IMR-90 (cell line): ENCODE measurements around the gene PPFIA2. TPM values are rescaled to one million over a fixed set of nuclear protein-coding genes. Genes with fewer than 3 reads are reported as not detected.

Experiments used
- ATAC-seq: fragments of 200-7000 bp; cut with Tn5 transposase; 2 replicates; pipeline ENCODE4 v1.9.1; 2020; ENCODE audit warnings: low read depth, mild to moderate bottlenecking, moderate library complexity
- BruUV-seq: library from RNA; stranded (reverse); fragments of 400-500 nt; replicated peaks from 2 replicates; lab custom pipeline; 2021; lab: Mats Ljungman, UMichigan
- CTCF ChIA-PET: fragments of 300-600 bp; formaldehyde crosslinking; extraction: SDS; loops from one replicate; lab custom pipeline; 2021; ENCODE audit warnings: antibody characterized with exemption; lab: Yijun Ruan, JAX
- POLR2A ChIA-PET: fragments of 300-600 bp; sonication (Branson Sonifier 250); formaldehyde crosslinking; loops from one replicate; lab custom pipeline; 2022; ENCODE audit warnings: antibody characterized with exemption; ENCODE audit not compliant: unreplicated experiment; lab: Charles Lee
- DNase-seq: peaks from one replicate; pipeline ENCODE4 v3.0.0; 2013
- H2AFZ ChIP-seq: replicated peaks from 2 replicates; pipeline ENCODE3; 2013; ENCODE audit warnings: low read length, mild to moderate bottlenecking; ENCODE audit not compliant: poor library complexity
- H2AK5ac ChIP-seq: 2 replicates; pipeline ENCODE4 v1.6.1; 2013; ENCODE audit warnings: low read depth, low read length, inconsistent platforms
- H2AK9ac ChIP-seq: replicated peaks from 2 replicates; pipeline ENCODE3; 2013; ENCODE audit warnings: mild to moderate bottlenecking, low read depth, low read length, moderate library complexity; ENCODE audit not compliant: poor library complexity
- H2BK120ac ChIP-seq: 2 replicates; pipeline ENCODE4 v1.6.1; 2013; ENCODE audit warnings: low read depth, low read length, inconsistent platforms
- H2BK15ac ChIP-seq: 3 replicates; pipeline ENCODE4 v1.6.1; 2013; ENCODE audit warnings: low read depth, low read length, inconsistent platforms
- H2BK20ac ChIP-seq: 2 replicates; pipeline ENCODE4 v1.6.1; 2013; ENCODE audit warnings: low read depth, mild to moderate bottlenecking, inconsistent platforms, low read length, moderate library complexity
- H2BK5ac ChIP-seq: 2 replicates; pipeline ENCODE4 v1.6.1; 2013; ENCODE audit warnings: mild to moderate bottlenecking, low read depth, low read length, inconsistent platforms; ENCODE audit not compliant: poor library complexity, severe bottlenecking
- H3K14ac ChIP-seq: replicated peaks from 2 replicates; pipeline ENCODE4 v1.6.1; 2013; ENCODE audit warnings: low read depth, low read length, inconsistent platforms
- H3K18ac ChIP-seq: 2 replicates; pipeline ENCODE4 v1.6.1; 2013; ENCODE audit warnings: low read depth, low read length, control low read depth
- H3K23ac ChIP-seq: 2 replicates; pipeline ENCODE4 v1.6.1; 2013; ENCODE audit warnings: low read depth, low read length, inconsistent platforms
- H3K27ac ChIP-seq: 2 replicates; pipeline ENCODE4 v1.5.1; 2013; ENCODE audit warnings: mild to moderate bottlenecking, control low read depth, low read length; ENCODE audit not compliant: insufficient read depth
- H3K27me3 ChIP-seq: 2 replicates; pipeline ENCODE4 v1.6.1; 2013; ENCODE audit warnings: low read length; ENCODE audit not compliant: control insufficient read depth, insufficient read depth
- H3K36me3 ChIP-seq: 2 replicates; pipeline ENCODE4 v1.6.1; 2013; ENCODE audit warnings: low read length, mixed read lengths; ENCODE audit not compliant: control insufficient read depth, insufficient read depth
- H3K4ac ChIP-seq: 2 replicates; pipeline ENCODE4 v1.6.1; 2013; ENCODE audit warnings: low read depth, low read length, inconsistent platforms
- H3K4me1 ChIP-seq: 2 replicates; pipeline ENCODE4 v1.6.1; 2013; ENCODE audit warnings: low read length, mixed read lengths; ENCODE audit not compliant: control insufficient read depth, insufficient read depth
- H3K4me2 ChIP-seq: 2 replicates; pipeline ENCODE4 v1.6.1; 2013; ENCODE audit warnings: low read depth, mild to moderate bottlenecking, control low read depth, low read length, moderate library complexity
- H3K4me3 ChIP-seq: 2 replicates; pipeline ENCODE4 v1.5.1; 2013; ENCODE audit warnings: low read depth, mild to moderate bottlenecking, control low read depth, low read length, moderate library complexity; ENCODE audit not compliant: insufficient read depth
- H3K56ac ChIP-seq: 2 replicates; pipeline ENCODE4 v1.6.1; 2013; ENCODE audit warnings: low read length, inconsistent platforms; ENCODE audit not compliant: insufficient read depth; ENCODE audit errors: extremely low read depth
- H3K79me1 ChIP-seq, 2 experiments: 2 replicates each; pipeline ENCODE4 v1.6.1; 2013; ENCODE audit warnings: low read length in 2 of 2, inconsistent platforms in 1 of 2, low read depth in 1 of 2
- H3K9ac ChIP-seq: 2 replicates; pipeline ENCODE4 v1.6.1; 2013; ENCODE audit warnings: low read depth, low read length, control low read depth
- H3K9me1 ChIP-seq: 2 replicates; pipeline ENCODE4 v1.6.1; 2013; ENCODE audit warnings: low read length, inconsistent platforms; ENCODE audit not compliant: insufficient read depth
- H3K9me3 ChIP-seq: 2 replicates; pipeline ENCODE4 v1.6.1; 2013; ENCODE audit warnings: low read length; ENCODE audit not compliant: control insufficient read depth, insufficient read depth
- H4K20me1 ChIP-seq: 2 replicates; pipeline ENCODE4 v1.6.1; 2013; ENCODE audit warnings: low read length, inconsistent platforms; ENCODE audit not compliant: insufficient read depth
- H4K5ac ChIP-seq: 2 replicates; pipeline ENCODE4 v1.6.1; 2013; ENCODE audit warnings: mild to moderate bottlenecking, low read depth, low read length, control low read depth
- H4K8ac ChIP-seq, 2 experiments: 2 replicates each; pipeline ENCODE4 v1.6.1; 2013; ENCODE audit warnings: low read depth in 2 of 2, low read length in 2 of 2, control low read depth in 1 of 2, inconsistent platforms in 1 of 2
- H4K91ac ChIP-seq: 2 replicates; pipeline ENCODE4 v1.6.1; 2013; ENCODE audit warnings: low read depth, low read length, inconsistent platforms; ENCODE audit not compliant: insufficient read depth
- BHLHE40 ChIP-seq: fragments of 150-350 bp; IDR thresholded peaks from 2 replicates; pipeline ENCODE4 v1.6.1; 2016; ENCODE audit warnings: mild to moderate bottlenecking, low read depth, low read length
- FOS ChIP-seq: fragments of 150-350 bp; IDR thresholded peaks from 2 replicates; pipeline ENCODE4 v1.6.1; 2016; ENCODE audit warnings: low read depth, low read length
- MAFK ChIP-seq: IDR thresholded peaks from 2 replicates; pipeline ENCODE4 v1.6.1; 2012; ENCODE audit warnings: low read depth, low read length, improper control_type of control experiment
- MAZ ChIP-seq: IDR thresholded peaks from 2 replicates; pipeline ENCODE4 v1.6.1; 2012; ENCODE audit warnings: low read depth, mild to moderate bottlenecking, low read length, improper control_type of control experiment, moderate library complexity, borderline replicate concordance
- RAD21 ChIP-seq: IDR thresholded peaks from 2 replicates; pipeline ENCODE4 v1.6.1; 2012; ENCODE audit warnings: low read length, improper control_type of control experiment
- RCOR1 ChIP-seq: IDR thresholded peaks from 2 replicates; pipeline ENCODE4 v1.6.1; 2012; ENCODE audit warnings: mild to moderate bottlenecking, low read length, improper control_type of control experiment; ENCODE audit not compliant: insufficient replicate concordance
- SMC3 ChIP-seq: fragments of 150-350 bp; IDR thresholded peaks from 2 replicates; pipeline ENCODE4 v1.6.1; 2016; ENCODE audit warnings: low read depth, mild to moderate bottlenecking, antibody characterized with exemption, low read length, moderate library complexity
- WGBS, 2 experiments: methylation state at CpG; one replicate each; pipeline versions ENCODE4 v1.1.5 to v1.1.7; 2013; ENCODE audit warnings: missing lambda C conversion rate in 2 of 2; ENCODE audit not compliant: insufficient read length in 1 of 2; ENCODE audit errors: extremely low coverage in 2 of 2; 5-methylcytosine and 5-hydroxymethylcytosine counted together
- dilution Hi-C: fragments of 300-500 bp; cut with HindIII; formaldehyde crosslinking; loops from one replicate; pipeline ENCODE4 v1.14.3; 2018; ENCODE audit warnings: low sequenced_read_pairs; ENCODE audit not compliant: unreplicated experiment
- in situ Hi-C: fragments of 300-500 bp; cut with MboI; formaldehyde crosslinking; loops from 3 replicates; pipeline ENCODE4 v1.14.3; 2019; ENCODE audit warnings: low sequenced_read_pairs, inconsistent platforms, mixed read lengths
- intact Hi-C: fragments of 100-400 bp; cut with micrococcal nuclease; formaldehyde crosslinking; loops from 2 replicates; pipeline ENCODE4 v1.10.0; 2022
- polyA plus RNA-seq, 3 experiments: library from polyadenylated mRNA; depleted of rRNA; stranded (reverse); fragments of >200 nt; gene quantifications; 2 replicates each; pipeline ENCODE4 v1.2.3, GENCODE V29; 2012; ENCODE audit warnings: low replicate concordance in 1 of 3
- total RNA-seq: library from RNA; depleted of rRNA; stranded (reverse); fragments of >200 nt; gene quantifications from 2 replicates; pipeline ENCODE4 v1.2.3, GENCODE V29; 2012
- TF ChIP-seq, protein P1 (sequence below): fragments of 150-350 bp; IDR thresholded peaks from 2 replicates; pipeline ENCODE4 v1.6.1; 2016; ENCODE audit warnings: low read depth, mild to moderate bottlenecking, low read length, moderate library complexity, borderline replicate concordance
- TF ChIP-seq, protein P2 (sequence below): conservative IDR thresholded peaks from 2 replicates; pipeline ENCODE4 v1.5.1; 2012; ENCODE audit warnings: mild to moderate bottlenecking, low read depth, low read length, improper control_type of control experiment

The PPFIA2 gene
- total and polyA plus RNA-seq, 2 of the 4 experiments (the other 2 are of a cell fraction) = 0.29 to 1.3 TPM

DNA sequence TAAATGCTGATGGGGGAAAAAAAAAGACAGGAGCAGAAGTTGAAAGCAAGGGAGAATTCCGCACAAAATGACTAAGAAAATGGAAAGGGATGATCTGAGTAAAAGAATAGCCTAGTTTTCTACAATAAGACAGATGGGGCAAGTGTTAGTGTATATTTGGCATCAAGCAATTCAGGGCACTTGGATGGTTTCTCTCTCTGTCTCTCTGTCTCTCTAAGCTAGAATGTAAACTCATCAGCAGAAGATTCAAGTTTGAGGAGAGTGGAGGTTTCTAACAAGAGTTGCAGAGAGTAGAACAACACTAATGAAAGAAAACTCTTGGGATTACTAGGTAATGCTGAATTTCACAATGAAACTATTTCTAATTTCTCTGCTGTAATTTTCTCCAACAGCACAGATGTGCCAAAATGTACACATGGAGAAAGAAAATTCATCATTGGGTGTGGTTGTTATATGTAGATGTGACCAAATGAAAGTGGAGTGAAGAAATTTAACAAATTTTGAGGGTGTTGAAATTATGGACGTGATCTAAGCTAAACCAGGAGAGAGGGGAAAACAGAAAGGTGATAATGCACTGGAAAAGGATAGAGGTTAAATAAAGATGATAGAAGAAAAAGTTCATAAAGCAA is 444.1 kb downstream of the PPFIA2 start:
- Histone ChIP-seq H3K36me3 (no peaks in the 10 kb centered on the region), H3K9me3 (no peaks in the 10 kb centered on the region), H3K18ac (no peak overlapping the region), H3K56ac (no peak overlapping the region), H3K4me2 (no peak overlapping the region), H3K4ac (no peak overlapping the region), H3K4me3 (no peak overlapping the region), H2BK120ac (no peak overlapping the region), H3K14ac (no peak overlapping the region), H4K8ac (no peak overlapping the region), H4K5ac (no peak overlapping the region), H3K4me1 (no peaks in the 10 kb centered on the region), H3K27ac (no peak overlapping the region), H3K9ac (no peak overlapping the region), H3K9me1 (no peaks in the 10 kb centered on the region), H2BK15ac (no peak overlapping the region), H2AK9ac (no peak overlapping the region), H2AK5ac (no peak overlapping the region), H4K20me1 (no peaks in the 10 kb centered on the region), H3K27me3 (no peaks in the 10 kb centered on the region), H3K79me1 (no peaks in the 10 kb centered on the region), H4K91ac (no peak overlapping the region), H2AFZ (no peak overlapping the region), H3K23ac (no peak overlapping the region), H2BK5ac (no peak overlapping the region), H2BK20ac (no peak overlapping the region)
- dilution Hi-C loops = no loop called here
- BruUV-seq = no TSS peak
- ChIA-PET POLR2A (no interaction called here), CTCF (no interaction called here)
- 71% methylated on average over 1 of the region's 2 CpGs; no CpG with 5 or more reads in 1 of the 2 experiments for WGBS, 2 experiments
- in situ Hi-C loops = no loop called here
- no peak for ATAC-seq
- TF ChIP-seq, protein P1, sequence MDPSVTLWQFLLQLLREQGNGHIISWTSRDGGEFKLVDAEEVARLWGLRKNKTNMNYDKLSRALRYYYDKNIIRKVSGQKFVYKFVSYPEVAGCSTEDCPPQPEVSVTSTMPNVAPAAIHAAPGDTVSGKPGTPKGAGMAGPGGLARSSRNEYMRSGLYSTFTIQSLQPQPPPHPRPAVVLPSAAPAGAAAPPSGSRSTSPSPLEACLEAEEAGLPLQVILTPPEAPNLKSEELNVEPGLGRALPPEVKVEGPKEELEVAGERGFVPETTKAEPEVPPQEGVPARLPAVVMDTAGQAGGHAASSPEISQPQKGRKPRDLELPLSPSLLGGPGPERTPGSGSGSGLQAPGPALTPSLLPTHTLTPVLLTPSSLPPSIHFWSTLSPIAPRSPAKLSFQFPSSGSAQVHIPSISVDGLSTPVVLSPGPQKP = no peak
- no peak for TF ChIP-seq MAZ
- no peak for TF ChIP-seq RAD21
- no peak for TF ChIP-seq SMC3
- no peak for TF ChIP-seq FOS
- TF ChIP-seq MAFK = no peak
- TF ChIP-seq BHLHE40 = no peak
- TF ChIP-seq RCOR1 = no peak
- TF ChIP-seq, protein P2, sequence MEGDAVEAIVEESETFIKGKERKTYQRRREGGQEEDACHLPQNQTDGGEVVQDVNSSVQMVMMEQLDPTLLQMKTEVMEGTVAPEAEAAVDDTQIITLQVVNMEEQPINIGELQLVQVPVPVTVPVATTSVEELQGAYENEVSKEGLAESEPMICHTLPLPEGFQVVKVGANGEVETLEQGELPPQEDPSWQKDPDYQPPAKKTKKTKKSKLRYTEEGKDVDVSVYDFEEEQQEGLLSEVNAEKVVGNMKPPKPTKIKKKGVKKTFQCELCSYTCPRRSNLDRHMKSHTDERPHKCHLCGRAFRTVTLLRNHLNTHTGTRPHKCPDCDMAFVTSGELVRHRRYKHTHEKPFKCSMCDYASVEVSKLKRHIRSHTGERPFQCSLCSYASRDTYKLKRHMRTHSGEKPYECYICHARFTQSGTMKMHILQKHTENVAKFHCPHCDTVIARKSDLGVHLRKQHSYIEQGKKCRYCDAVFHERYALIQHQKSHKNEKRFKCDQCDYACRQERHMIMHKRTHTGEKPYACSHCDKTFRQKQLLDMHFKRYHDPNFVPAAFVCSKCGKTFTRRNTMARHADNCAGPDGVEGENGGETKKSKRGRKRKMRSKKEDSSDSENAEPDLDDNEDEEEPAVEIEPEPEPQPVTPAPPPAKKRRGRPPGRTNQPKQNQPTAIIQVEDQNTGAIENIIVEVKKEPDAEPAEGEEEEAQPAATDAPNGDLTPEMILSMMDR = no peak
- DNase-seq = no peak
- intact Hi-C loops = no loop called here
